ENCODE data around the gene NAALADL1.

The NAALADL1 gene

DNA sequence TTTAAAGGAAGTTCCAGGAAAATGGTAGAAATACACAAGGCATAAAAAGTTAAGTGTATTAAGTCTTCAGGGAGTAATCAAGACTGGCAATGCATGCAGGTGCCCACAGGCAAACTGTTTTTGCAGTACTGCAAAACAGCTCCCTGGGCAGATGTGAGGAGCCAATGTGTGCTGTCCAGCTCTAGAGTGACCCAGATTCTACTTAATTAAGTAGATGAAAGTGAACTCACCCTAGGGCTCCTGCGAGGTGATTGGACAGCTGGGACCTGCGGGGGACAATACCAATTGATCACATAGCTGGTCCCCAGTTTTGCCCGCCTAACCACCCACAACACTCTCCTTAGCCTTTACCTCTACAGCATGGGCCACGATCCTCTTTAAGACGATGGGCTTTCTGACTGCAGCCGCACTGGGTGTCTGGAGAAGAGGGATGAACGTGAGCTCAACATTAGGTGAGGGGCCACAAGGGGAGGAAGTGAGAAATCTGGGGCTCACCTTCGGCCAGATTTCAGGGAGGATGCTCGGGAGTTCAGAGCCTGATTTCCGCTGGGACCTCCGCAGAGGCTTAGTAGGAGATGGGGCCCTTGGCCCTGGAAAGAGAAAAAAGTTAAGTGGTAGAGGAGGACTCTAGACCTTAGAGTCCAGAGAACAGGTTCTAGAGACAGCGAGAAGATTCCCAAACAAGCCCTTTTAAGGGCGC is 24.9 kb upstream of the NAALADL1 start:
- DNase-seq (ENCODE audit: low read depth in 2 of 2) = no peak

DNA sequence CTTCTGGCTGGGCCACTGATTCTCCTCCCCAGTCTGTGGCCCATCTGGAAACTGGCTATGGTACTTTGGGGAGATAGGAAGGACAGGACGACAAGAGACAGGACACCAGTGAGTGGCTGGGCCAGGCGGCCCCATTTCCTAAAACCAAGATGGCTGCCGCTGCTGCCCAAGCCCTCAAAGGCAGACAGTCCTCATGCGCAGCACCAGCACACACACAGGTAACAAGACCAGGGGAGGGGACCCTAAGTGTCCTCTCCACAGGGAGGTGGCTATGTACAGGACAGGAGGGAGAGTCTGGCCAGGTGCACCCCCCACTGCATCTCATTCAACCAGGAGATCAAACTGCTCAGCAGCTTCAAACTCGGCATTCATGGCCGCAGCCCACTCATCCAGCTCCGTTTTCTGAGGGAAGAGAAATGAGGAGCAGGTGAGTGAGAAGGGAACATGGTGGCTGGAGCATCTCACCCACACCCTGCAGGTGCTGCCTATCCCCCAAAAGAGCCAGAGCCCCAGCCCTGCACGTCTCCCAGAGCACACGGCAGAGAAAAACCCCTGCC is 20.5 kb upstream of the NAALADL1 start:
- DNase-seq (ENCODE audit: low read depth in 2 of 2) = no peak

DNA sequence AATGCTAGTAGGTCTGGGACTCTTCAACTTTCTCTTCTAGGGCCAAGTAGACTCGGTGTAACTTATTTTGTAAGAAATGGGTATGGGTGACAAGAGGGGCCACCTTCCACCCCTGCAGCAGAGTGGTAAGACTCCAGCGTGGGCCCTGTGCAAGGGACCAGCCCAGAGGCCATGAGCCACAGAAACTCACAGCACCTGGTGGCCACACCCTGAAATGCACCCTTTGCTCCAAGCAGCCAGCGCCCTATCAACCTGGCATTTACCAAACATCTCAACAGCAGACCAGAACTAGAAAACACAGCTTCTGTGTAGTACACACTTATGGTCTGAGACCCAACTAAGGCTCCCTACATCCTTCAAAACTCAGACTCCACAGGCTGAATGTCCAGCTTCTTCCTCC is 19.8 kb upstream of the NAALADL1 start:
- DNase-seq (ENCODE audit: low read depth in 2 of 2) = peak; percentile 32 to 57

DNA sequence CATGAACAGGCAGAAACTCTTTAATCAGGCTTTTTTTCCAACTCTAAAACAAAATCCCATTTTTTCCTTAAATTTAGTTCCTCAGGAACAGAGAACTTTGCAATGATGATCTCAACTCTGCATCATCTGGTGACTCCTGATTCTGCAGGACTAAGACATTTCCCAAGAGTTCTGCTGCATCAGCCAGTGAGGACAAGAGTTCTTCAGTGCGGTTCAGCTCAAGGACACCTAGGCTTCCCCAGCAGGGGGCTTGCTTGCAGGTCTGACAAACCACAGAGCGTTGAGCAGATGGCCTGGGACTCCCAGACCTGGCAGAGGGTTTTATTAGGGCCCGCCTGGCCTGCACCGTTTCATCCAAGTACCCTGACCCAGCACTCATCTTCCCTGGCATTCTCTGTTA is 19.1 kb upstream of the NAALADL1 start:
- no peak for DNase-seq (ENCODE audit: low read depth in 2 of 2)

DNA sequence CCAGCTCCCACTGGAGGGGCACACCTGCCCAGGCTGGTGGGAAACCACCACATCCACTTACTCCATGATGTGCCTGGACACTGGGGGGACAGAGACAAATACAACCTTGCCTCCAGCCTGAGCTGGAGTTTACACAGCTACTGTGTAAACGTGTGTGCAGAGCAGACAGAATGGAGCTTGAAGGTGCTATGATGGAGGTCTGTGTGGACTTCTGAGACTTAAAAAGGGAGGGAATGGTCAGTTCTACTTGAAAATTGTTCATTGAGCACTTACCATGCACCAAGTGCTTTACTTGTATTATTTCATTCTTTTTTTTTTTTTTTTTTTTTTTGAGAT is 14.2 kb upstream of the NAALADL1 start:
- no peak for DNase-seq (ENCODE audit: low read depth in 2 of 2)

DNA sequence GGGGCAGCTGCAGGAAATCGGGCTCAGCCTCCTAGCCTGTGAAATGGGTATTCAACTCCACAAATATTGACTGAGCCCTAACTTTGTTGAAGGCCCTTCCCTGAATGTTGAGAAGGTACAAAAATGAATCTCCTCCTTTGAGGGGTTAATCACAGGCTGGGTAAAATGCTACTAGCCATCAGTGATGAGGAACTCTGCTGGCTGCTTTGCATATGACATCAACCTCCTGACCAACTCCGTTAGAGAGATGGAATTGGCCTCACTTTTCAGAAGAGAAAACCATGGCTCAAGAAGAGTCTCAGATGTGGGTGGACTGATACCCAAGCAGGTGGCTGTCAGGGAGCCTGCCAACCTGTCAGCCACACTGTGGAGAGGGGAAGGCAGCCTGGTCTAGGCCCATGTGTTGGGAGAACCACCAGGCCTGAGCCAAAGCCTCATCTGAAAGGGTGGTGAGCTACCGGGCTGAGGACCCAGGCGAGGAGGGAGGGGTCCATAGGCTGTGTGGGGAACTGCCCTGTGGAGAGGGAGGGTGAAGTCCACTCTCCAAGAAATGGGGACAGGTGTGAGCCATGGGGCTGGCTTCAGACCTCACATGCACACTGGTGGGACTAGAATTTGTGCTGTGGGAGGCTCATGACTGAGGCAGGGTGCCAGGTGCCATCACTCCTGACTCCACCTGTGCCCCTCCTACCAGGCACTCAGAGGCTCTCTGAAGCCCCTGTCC is 13.7 kb upstream of the NAALADL1 start:
- no peak for DNase-seq (ENCODE audit: low read depth in 2 of 2)

DNA sequence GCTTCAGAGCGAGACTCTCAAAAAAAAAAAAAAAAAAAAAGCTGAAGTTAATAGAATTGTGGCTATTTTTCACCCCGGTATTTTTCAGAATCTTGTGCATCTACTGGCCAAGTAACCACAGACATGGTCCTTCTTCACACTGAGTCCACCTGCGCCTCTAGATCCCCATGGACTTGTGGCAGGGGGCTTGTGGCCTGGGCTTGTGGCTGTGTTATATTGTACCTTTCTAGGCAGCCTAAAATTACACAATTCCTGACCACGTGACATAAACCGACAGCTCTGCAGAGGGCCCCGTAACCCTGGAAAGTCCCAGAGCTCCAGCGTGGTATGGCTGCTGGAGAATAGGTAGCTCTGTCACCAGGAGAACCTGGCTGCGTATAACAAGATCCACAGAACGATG is 10.9 kb upstream of the NAALADL1 start:
- no peak for DNase-seq (ENCODE audit: low read depth in 2 of 2)

DNA sequence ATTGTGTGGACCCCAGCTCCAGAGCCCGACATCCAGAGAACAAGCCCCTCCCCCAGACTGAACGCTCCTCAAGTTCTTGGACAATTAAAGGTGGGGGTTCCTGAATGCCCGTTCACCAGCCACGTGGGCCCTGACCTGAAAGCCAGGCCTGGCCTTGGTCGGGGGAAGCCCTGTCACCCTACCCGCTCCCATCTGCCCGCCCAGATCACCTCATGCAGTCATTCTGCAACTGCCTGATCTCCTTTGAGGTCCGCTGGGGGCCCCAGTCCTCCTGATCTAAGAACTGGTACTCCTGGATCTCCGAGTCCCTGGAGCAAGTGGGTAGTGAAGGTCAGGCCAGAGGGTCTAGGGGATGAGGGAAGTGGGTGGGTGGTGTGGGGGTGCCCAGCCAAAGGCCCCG is 9.1 kb upstream of the NAALADL1 start:
- DNase-seq (ENCODE audit: low read depth in 2 of 2) = no peak

DNA sequence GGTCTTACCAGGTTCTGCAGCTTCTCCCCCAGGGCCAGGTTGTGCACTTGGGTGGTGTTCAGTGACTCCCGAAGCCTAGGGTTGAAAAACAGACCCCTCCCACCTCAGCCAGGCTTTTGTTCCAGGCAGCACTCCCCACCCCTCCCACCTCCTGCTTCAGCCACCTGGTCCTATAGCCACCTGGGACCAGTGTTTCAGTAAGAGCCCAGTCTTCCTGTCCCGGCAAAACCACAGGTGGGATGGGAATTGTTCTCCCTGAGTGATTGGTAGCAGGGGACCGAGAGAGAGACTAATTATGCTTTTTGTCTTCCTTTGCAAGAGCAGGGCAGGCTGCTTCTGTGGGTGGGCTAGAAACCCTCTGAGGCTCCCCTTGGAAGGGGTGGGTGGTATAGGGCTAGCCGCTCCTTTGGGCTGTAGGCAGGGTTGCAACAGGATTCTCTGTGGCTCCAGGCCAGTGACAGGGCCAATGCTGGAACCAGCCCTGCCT is 8.5 kb upstream of the NAALADL1 start:
- DNase-seq (ENCODE audit: low read depth in 2 of 2) = no peak

DNA sequence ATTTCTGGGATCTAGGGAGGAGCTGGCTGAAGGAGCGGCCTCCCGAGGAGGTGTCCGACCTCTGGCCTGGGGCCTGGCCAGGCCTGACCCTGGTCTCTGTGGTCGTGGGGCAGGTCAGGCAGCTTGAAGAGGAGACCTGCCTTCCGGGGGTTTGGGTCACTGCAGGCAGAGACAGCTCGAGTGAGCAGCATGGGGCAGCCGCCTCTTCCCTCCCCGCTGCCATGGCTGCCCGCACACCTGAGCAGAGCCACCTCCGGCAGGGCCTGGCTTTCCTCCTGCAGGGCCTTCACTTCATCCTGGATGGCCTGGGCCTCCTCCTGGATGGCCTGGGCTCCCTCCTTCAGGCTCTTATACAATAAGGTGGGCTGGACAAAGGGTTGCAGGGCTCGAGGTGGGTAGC is 8.0 kb upstream of the NAALADL1 start:
- no peak for DNase-seq (ENCODE audit: low read depth in 2 of 2)

DNA sequence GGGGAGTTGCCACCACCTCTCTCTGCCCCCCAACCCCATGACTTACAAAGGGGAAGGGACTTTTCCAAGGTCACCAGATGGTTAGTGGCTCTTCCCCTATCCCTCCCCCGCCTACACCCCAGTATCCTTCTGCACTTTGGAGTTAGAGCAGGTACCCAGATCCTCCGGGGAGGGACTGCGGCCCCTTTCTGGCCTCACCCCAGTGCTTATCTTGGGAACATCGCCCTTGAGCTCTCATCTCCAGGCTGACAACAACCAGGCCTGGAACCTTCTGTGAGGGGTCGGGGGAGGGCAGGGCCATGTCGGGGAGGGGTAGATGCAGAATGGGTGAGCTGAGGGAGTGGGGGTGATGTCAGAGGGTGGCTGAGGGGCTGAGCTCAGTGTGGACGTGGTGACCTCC is 7.5 kb upstream of the NAALADL1 start:
- DNase-seq (ENCODE audit: low read depth in 2 of 2) = no peak

DNA sequence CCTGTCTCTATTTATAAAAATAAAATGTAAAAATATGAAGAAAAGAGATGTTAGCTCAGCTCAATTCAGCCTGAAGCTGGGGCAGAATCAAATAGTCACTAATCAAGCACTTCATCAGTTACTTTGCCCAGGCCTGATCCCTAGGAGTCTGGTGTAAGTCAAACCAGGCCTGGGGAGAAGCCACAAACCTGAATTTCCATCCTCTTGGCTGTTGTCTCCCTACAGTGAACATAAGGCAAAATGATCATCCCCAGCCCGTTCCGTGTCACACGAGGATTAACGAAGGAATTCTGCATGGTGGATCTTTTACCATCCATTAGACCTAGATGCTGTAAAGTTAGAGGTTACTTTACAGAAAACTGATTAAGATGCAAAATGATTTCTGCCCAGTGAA is 6.5 kb upstream of the NAALADL1 start:
- DNase-seq (ENCODE audit: low read depth in 2 of 2) = no peak

DNA sequence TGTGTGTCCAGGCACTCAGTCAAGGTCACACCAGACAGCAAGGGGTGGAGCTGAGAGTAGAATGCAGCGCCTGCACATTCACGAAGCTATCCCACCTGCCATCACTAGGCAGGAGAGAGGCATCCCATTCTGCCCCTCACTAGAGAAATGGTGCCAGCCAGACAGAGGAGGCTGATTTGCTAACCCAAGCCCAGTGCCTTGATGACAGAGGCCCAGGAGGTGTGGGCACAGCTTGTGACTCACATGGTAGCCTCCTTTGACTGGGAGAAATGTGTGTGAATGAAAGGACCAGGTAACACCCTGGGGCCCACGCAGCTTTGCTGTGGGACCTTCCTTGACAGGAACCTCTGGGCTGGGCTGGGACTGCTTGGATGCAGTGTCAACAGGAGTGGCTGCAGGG is 5.2 kb upstream of the NAALADL1 start:
- DNase-seq (ENCODE audit: low read depth in 2 of 2) = no peak

DNA sequence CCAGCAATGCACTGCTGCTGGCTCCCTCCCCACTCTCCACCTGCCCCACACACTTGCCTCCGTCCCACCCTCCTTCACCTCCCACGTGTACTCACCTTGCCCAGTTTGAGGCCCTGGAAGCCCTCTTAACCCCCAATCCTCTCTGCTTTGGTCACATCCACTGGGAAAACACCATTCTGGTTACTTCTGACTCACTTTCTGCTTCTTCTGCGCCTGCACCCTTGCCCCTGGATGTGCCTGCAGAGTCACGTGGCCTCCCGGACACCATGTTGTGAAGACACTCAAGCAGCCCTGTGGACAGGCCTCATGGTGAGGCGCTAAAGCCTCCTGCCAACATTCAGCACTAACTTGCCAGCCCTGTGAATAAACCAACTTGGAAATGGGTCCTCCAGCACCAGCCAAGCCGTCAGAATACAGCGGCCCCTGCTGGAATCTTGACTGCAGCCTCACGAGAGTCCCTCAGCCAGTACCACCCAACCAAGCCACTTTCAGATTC is 2.6 kb upstream of the NAALADL1 start:
- DNase-seq (ENCODE audit: low read depth in 2 of 2) = no peak

DNA sequence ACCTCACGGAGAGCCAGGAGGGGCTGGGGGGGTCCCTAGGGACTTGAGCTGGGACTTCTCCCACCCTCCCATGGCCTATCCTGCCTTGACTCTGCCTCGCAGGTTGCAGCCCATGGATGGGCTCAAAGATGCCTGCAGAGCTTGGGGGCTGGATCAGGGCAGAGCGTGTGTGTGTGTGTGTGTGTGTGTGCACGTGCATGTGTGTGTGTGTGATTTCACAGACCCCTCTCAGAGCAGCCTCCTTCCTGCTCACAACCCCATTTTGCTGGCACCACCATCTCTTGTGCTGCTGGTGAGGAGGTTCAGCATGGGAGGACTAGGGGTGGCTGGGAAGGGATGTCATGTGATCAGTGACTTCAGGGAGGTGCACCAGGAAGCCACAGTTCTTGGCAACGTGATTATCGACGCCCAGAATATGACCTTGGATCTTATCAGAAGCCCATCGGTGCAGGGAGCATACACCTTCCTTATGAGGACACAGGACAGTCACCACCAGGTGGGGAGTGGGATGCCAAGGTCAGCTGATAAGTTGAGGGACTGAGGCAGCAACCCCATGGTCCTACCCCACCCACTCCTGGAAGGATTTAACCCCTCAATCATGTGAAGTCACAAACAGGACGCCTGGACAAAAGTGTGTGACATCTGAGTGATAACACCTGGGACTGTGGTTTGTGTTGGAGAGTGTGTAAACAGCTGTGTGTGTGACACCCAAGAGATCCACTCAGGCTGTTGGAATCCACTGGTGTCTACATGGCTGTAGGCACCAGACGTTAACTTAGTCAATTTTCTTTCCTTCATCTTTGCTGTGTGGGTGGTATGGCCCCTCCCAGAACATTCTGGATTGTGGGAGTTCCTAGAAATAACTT is 1.8 kb upstream of the NAALADL1 start:
- DNase-seq (ENCODE audit: low read depth in 2 of 2) = no peak

DNA sequence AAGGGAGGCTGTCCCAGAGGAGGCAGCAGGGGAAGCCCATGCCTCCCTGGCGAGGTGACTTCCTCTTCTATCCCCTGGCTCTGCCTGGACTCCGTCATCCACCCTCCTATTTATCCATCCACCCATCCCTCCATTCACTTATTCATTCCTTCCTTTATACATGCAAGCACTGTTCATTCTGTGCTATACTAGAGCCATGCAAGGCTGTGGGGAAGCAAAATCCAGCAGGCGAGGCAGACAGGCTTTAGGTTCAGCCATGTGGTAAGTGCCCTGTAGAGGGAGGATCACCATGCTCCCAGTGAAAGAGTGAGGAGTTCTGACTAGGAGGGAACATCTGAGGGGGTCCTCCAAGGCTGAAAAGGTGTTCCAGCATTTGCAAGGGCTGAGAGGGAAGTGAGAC is 1.2 kb upstream of the NAALADL1 start:
- no peak for DNase-seq (ENCODE audit: low read depth in 2 of 2)

DNA sequence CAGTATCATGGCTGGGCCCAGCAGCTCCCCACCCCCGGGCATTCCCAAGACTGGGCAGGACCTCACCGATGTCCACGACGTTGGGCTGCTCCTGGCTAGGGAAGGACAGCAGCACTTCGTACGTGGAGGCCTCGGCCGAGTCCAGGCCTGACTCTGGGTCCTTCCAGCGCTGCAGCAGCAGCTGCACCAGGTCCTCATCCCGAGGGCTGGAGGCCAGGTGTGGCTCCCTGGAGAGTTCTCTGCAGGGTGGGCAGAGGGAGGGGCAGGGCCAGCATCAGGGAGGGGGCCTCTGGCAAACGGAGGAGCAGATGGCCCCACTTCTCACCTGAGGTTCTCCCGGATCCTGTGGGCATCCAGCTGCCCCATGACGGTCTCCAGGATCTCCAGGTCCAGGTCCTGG is 341 bp downstream of the NAALADL1 start:
- DNase-seq (ENCODE audit: low read depth in 2 of 2) = no peak

DNA sequence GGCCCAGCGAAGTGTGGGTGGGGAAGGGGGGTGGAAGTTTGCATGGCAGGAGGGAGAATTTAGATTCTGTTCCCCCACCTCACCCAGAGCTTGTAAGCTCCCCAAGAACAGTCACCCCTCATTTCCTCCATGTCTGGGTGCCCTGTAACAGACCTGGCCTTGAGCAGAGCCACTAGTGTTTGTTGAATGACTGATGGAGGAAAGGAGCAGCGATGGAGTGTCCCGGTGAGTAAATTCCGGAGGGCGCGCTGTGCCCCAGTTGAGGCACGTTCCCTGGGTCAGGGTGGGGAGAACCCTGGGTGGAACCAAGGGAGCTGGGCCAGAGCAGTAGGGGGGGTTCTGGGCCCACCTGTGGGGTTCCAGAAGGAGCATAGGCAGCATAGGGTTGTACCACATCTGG is 827 bp downstream of the NAALADL1 start:
- DNase-seq (ENCODE audit: low read depth in 2 of 2) = no peak

DNA sequence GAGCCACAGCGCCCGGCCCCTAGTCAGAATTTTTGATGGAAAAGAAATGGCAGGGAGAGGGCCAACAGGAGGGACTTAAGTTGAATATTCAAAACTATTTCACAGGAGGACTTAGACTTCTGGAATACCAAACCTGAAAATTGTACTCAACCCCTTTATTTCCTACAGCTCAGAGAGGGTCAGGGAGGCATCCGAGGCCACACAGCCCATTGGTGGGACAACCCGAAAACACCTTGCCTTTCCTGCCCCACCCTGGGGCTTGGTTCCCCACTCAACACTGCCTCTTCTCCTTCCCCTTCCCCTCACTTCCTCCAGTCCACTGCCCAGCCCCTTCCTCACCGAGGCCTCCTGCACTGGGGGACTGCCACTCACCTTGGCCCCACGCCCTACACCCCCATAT is 1.4 kb downstream of the NAALADL1 start:
- no peak for DNase-seq (ENCODE audit: low read depth in 2 of 2)

DNA sequence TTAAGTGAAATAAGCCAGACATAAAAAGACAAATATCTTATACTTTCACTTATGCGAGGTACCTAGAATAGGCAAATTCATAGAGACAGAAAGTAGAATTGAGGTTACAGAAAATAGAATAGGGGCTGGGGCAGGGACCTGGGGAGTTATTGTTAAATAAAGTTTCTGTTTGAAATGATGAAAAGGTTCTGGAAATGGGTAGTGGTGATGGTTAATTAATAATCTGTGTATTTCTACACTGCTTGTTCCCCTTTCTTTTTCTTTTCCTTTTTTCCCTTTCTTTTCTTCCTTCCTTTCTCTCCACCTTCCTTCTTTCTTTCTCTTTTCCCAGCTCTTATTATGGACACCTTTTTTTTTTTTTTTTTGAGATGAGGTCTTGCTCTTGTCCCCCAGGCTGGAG is 2.8 kb downstream of the NAALADL1 start:
- no peak for DNase-seq (ENCODE audit: low read depth in 2 of 2)

DNA sequence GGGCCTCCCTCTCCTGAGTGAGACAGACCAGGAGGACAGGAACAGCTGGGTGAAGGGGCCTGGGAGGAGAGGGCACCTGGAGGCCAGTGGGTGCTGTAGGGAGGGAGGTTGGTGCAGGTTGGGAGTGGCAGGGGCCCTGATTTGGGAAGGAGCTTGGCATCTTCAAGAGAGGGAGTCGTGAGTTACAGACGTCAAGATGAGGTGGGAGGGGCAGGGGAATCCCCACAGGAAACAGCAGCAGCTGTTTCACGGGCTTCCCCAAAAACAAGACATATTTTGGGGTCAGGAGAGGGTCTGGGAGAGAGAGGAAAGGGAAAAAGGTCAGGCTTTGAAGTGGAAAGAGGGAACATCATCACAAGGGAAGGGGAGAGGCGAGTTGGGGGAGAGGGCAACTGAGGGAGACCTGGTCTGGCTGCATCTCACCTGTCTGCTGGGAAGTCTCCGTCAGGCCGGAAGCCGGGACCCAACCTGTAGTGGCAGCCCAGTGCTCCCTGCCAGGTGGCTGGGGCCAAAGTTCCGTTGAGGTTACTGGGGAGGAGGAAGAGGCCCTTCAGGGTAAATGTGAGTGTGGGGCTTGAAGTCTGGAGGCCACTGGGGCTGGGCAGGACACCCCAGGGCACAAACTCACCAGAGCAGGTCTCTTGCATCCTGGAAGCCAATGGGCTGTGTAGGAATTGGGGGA is 4.4 kb downstream of the NAALADL1 start:
- DNase-seq (ENCODE audit: low read depth in 2 of 2) = no peak

DNA sequence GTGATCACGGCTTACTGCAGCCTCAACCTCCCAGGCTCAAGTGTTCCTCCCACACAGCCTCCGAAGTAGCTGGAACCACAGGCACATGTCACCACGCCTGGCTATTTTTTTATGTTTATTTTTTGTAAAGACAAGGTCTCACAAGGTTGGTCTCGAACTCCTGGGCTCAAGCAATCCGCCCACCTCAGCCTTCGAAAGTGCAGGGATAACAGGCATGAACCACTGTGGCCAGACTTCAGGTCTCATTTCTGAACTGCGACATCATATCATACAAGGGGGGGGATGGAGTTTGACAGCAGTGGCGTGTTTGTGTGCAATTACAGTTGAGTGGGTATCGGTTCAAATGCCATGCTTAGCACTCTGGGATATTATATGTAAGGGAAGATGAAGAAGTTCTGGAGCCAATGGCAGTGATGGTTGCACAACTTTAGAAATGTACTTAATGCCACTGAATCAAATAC is 6.9 kb downstream of the NAALADL1 start:
- DNase-seq (ENCODE audit: low read depth in 2 of 2) = no peak
